ENCODE measurements around the gene DLEC1.
A peak's percentile ranks its signal among the peaks of the same experiment; 100 is the strongest.
"Not testable (repeated sequence)": the region's sequence is repeated elsewhere in the genome, so short reads cannot be mapped to it uniquely, and the experiment has no call there.

DLEC1 gene

GRCh38 chr3:38084334-38085310 is 45.6 kb downstream of the DLEC1 start:
- DNase-seq (ENCODE audit: low spot score) = peak; percentile 54

- no peak for DNase-seq (ENCODE audit: low spot score)
Observed at GRCh38 chr3:38085311-38085942, 46.4 kb downstream of the DLEC1 start.

GRCh38 chr3:38085943-38086324 is 46.9 kb downstream of the DLEC1 start:
- no peak for DNase-seq (ENCODE audit: low spot score)

- no peak for DNase-seq (ENCODE audit: low spot score)
Observed at GRCh38 chr3:38086496-38086895, 47.5 kb downstream of the DLEC1 start.

- not testable (repeated sequence) for DNase-seq (ENCODE audit: low spot score)
Observed at GRCh38 chr3:38087278-38087677, 48.3 kb downstream of the DLEC1 start.

GRCh38 chr3:38088126-38089078 is 49.4 kb downstream of the DLEC1 start:
- DNase-seq (ENCODE audit: low spot score) = no peak

- no peak for DNase-seq (ENCODE audit: low spot score)
Observed at GRCh38 chr3:38089163-38089562, 50.2 kb downstream of the DLEC1 start.

GRCh38 chr3:38090453-38090852 is 51.4 kb downstream of the DLEC1 start:
- no peak for DNase-seq (ENCODE audit: low spot score)

GRCh38 chr3:38094999-38095398 is 56.0 kb downstream of the DLEC1 start:
- no peak for DNase-seq (ENCODE audit: low spot score)

GRCh38 chr3:38095669-38096483 is 56.9 kb downstream of the DLEC1 start:
- no peak for DNase-seq (ENCODE audit: low spot score)

GRCh38 chr3:38097446-38098375 is 58.7 kb downstream of the DLEC1 start:
- DNase-seq (ENCODE audit: low spot score) = no peak

GRCh38 chr3:38098376-38098723 is 59.3 kb downstream of the DLEC1 start:
- DNase-seq (ENCODE audit: low spot score) = no peak

- no peak for DNase-seq (ENCODE audit: low spot score)
Observed at GRCh38 chr3:38099518-38099917, 60.5 kb downstream of the DLEC1 start.

- no peak for DNase-seq (ENCODE audit: low spot score)
Observed at GRCh38 chr3:38100498-38100897, 61.5 kb downstream of the DLEC1 start.

- DNase-seq (ENCODE audit: low spot score) = no peak
Observed at GRCh38 chr3:38101811-38102443, 62.9 kb downstream of the DLEC1 start.

- DNase-seq (ENCODE audit: low spot score) = no peak
Observed at GRCh38 chr3:38102444-38102814, 63.4 kb downstream of the DLEC1 start.

- DNase-seq (ENCODE audit: low spot score) = no peak
Observed at GRCh38 chr3:38105525-38105924, 66.5 kb downstream of the DLEC1 start.

GRCh38 chr3:38107911-38108648 is 69.1 kb downstream of the DLEC1 start:
- DNase-seq (ENCODE audit: low spot score) = no peak

Measured in hepatic stellate cell (primary cell).